Measurements from ENCODE around the gene GTPBP4.

Gene GTPBP4

GRCh38 chr10:972763-973162 lies 15.5 kb upstream of the GTPBP4 start:
- no peak for FAIRE-seq
- no peak for TF ChIP-seq POLR2A (IDR thresholded peaks at IDR 0.05; ENCODE audit: low read depth, low read length)
- DNase-seq (ENCODE audit: insufficient read length, low spot score): no peak

- DNase-seq (ENCODE audit: insufficient read length, low spot score): no peak
- no peak for FAIRE-seq
- TF ChIP-seq POLR2A (IDR thresholded peaks at IDR 0.05; ENCODE audit: low read depth, low read length): no peak
These were observed 14.0 kb upstream of the GTPBP4 start for GRCh38 chr10:974038-974784.

DNA sequence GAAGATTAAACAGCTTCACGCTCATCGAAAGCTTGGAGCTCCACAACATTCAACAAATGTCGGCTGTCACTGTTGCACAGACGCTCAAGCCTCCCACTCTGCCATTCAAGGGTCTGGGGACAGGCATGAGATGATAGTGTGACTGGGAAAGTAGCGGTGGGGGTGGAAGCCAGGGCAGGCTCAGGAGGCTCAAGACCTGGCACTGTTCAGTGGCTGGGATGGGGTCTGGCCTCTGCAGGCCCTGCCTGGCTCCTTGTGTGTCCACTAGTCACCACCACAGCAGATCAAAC lies 13.5 kb upstream of the GTPBP4 start:
- DNase-seq (ENCODE audit: insufficient read length, low spot score) (no peak), FAIRE-seq (no peak)
- TF ChIP-seq POLR2A (IDR thresholded peaks at IDR 0.05; ENCODE audit: low read depth, low read length): no peak

DNA sequence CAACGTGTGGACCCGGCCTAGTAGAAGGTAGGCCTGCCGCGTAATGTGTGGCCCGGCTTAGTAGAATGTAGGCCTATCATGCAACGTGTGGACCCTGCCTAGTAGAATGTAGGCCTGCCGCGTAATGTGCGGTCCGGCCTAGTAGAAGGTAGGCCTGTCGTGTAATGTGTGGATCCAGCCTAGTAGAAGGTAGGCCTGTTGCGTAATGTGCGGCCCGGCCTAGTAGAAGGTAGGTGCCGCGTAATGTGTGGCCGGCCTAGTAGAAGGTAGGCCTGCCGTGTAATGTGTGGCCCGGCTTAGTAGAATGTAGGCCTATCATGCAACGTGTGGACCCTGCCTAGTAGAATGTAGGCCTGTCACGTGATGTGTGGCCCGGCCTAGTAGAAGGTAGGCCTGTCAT lies 11.9 kb upstream of the GTPBP4 start:
- no peak for FAIRE-seq
- no peak for TF ChIP-seq POLR2A (IDR thresholded peaks at IDR 0.05; ENCODE audit: low read depth, low read length)

GRCh38 chr10:978826-979421 lies 9.3 kb upstream of the GTPBP4 start:
- no peak for DNase-seq (ENCODE audit: insufficient read length, low spot score)
- no peak for TF ChIP-seq POLR2A (IDR thresholded peaks at IDR 0.05; ENCODE audit: low read depth, low read length)
- no peak for FAIRE-seq

More for the DNA sequence above, 11.9 kb upstream of the GTPBP4 start:
- no peak for DNase-seq (ENCODE audit: insufficient read length, low spot score)

GRCh38 chr10:980468-981093 lies 7.7 kb upstream of the GTPBP4 start:
- no peak for FAIRE-seq
- no peak for TF ChIP-seq POLR2A (IDR thresholded peaks at IDR 0.05; ENCODE audit: low read depth, low read length)
- DNase-seq (ENCODE audit: insufficient read length, low spot score): no peak

DNA sequence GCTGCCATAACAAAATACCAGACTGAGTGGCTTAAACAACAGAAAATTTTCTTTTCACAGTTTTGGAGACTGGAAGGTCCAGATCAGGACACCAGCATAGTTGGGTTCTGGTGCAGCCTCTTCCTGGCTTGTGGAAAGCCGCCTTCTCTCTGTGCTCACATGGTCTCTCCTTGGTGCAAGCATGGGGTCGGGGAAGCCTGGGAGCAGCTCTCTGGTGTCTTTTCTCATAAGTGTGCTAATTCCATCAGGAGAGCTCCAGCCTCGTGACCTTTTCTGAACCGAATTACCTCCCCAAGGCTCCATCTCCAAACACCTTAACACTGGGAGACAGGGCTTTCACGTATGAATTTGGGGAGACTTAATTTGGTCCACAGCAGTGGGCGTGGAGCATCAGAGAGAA lies 4.8 kb upstream of the GTPBP4 start:
- FAIRE-seq (no peak), DNase-seq (ENCODE audit: insufficient read length, low spot score) (no peak)
- TF ChIP-seq POLR2A (IDR thresholded peaks at IDR 0.05; ENCODE audit: low read depth, low read length): no peak

GRCh38 chr10:983971-984655 lies 4.1 kb upstream of the GTPBP4 start:
- FAIRE-seq (no peak), DNase-seq (ENCODE audit: insufficient read length, low spot score) (no peak)
- no peak for TF ChIP-seq POLR2A (IDR thresholded peaks at IDR 0.05; ENCODE audit: low read depth, low read length)

- DNase-seq (ENCODE audit: insufficient read length, low spot score): no peak
- FAIRE-seq: no peak
- TF ChIP-seq POLR2A (IDR thresholded peaks at IDR 0.05; ENCODE audit: low read depth, low read length): no peak
These were observed 2.9 kb upstream of the GTPBP4 start for GRCh38 chr10:985361-985760.

- peak; percentile 35 for DNase-seq (ENCODE audit: insufficient read length, low spot score)
- FAIRE-seq: no peak
- no peak for TF ChIP-seq POLR2A (IDR thresholded peaks at IDR 0.05; ENCODE audit: low read depth, low read length)
These were observed 2.0 kb upstream of the GTPBP4 start for GRCh38 chr10:986137-986825.

DNA sequence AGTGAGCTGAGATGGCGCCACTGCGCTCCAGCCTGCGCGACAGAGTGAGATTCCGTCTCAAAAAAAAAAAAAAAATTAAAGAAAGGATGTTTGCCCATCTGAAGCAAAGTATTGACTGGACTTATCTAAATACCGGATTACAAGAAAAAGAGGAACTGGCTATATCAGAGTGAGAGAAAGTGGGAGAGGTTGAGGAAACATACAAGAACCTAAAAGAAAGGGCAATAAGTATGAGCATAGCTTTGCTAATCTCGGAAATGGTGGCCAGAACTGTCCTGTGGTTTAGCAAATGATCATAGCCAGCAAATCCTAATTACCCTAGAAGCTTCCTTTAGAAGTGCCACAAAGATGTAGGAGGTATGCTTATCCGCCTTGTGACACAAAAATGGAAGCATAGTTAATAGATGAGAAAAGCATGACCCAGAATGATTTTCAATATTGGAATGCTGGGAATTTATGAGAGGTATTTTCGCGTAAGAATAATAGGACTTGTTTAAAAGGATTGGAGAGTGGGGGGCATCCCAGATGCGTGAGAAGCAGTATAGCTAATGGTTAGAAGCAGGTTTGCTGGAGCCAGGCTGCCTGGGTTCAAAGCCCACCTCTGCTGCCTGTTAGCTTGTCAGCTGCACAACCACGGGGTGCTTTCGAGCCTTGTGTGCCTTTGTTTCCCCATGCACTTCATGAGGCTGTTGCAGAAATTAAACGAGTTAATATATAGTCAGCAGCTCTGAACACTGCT lies 1.2 kb upstream of the GTPBP4 start:
- no peak for TF ChIP-seq POLR2A (IDR thresholded peaks at IDR 0.05; ENCODE audit: low read depth, low read length)
- DNase-seq (ENCODE audit: insufficient read length, low spot score): peak; percentile 22
- no peak for FAIRE-seq

GRCh38 chr10:987620-987869 lies 689 bp upstream of the GTPBP4 start:
- FAIRE-seq (no peak), DNase-seq (ENCODE audit: insufficient read length, low spot score) (no peak)
- no peak for TF ChIP-seq POLR2A (IDR thresholded peaks at IDR 0.05; ENCODE audit: low read depth, low read length)

GRCh38 chr10:988667-989545 lies 672 bp downstream of the GTPBP4 start:
- TF ChIP-seq POLR2A (IDR thresholded peaks at IDR 0.05; ENCODE audit: low read depth, low read length): no peak
- DNase-seq (ENCODE audit: insufficient read length, low spot score) (no peak), FAIRE-seq (no peak)

All from H54 (cell line).